ENCODE data around the gene PRRX2.
A peak's percentile ranks its signal among the peaks of the same experiment; 100 is the strongest.

Gene PRRX2

DNA sequence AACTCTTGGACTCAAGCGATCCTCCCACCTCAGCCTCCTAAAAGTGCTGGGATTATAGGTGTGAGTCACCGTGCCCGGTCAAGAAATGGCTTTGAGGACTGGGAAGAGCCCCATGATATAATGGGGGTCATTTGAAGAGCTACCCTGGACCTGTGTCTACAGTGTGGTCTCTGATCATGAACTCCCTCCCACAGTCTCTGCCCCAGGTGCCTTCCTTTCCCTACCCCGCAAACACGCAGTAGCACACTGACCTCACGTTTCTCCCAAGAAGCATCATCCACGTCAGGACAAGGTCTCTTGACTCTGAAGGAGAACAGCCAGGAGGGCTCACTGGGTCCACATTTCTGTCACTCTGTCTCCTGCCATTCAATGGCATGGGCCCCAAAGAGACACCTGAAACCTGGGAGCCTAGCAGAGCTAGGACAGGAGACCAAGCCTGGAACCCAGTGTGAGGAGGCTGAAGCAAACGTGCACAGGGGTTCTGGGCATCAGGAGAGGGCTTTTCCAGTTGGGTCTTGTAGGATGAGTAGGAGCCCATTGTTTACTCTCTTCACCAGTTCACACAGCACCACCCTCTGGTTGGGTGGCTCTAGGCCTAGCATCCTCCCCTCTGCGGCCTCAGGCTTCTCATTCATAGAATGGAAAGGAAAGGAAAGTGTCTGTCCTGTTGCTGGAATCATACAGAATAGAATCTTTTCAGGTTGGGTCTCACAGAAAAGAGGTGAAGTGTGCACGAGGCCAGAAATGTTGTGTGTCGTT, 23.0 kb downstream of the PRRX2 start:
- no peak overlapping the region for H3K9ac ChIP-seq (ENCODE audit: low read depth, low read length)
- no peaks in the 10 kb centered on the region for H3K9me3 ChIP-seq (ENCODE audit: insufficient read depth, low read depth, low read length)
- no peaks in the 10 kb centered on the region for H3K36me3 ChIP-seq (ENCODE audit: insufficient read depth, low read depth, low read length)
- no peak overlapping the region for H3K27ac ChIP-seq (ENCODE audit: low read length)
- H3K4me1 ChIP-seq (ENCODE audit: insufficient read depth, low read length), result no peaks in the 10 kb centered on the region
- H3K27me3 ChIP-seq (ENCODE audit: insufficient read depth, low read length), result no peaks in the 10 kb centered on the region
- no peak overlapping the region for H3K4me3 ChIP-seq (ENCODE audit: low read length)

GRCh38 chr9:129692534-129692933, 27.1 kb downstream of the PRRX2 start:
- Histone ChIP-seq H3K9ac (ENCODE audit: low read depth, low read length) (no peak overlapping the region), H3K36me3 (ENCODE audit: insufficient read depth, low read depth, low read length) (no peaks in the 10 kb centered on the region), H3K4me1 (ENCODE audit: insufficient read depth, low read length) (no peaks in the 10 kb centered on the region), H3K4me3 (ENCODE audit: low read length) (no peak overlapping the region), H3K9me3 (ENCODE audit: insufficient read depth, low read depth, low read length) (no peaks in the 10 kb centered on the region), H3K27ac (ENCODE audit: low read length) (no peak overlapping the region), H3K27me3 (ENCODE audit: insufficient read depth, low read length) (peaks cover 19% of the 10 kb centered on the region)

DNA sequence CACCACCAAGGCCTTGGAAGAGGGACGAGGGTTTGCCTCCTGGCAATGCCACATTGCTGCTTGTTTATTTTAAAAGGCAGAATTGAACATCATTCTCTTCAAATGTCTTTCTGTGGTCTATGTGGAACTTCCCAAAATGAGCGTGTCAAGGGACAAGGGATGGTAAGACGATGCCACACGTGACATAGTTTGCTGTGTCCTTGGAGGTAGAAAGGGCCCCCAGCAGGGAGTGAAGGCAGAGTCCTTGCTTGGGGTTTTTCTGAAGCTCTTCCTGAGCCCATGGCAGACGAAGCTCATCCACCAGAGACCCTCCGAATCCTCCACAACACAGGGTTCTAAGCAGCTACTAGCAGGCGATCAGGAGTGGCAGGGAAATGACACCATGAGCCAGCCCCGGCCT, 28.3 kb downstream of the PRRX2 start:
- H3K4me1 ChIP-seq (ENCODE audit: insufficient read depth, low read length), result no peaks in the 10 kb centered on the region

GRCh38 chr9:129694243-129694646, 28.8 kb downstream of the PRRX2 start:
- no peaks in the 10 kb centered on the region for H3K9me3 ChIP-seq (ENCODE audit: insufficient read depth, low read depth, low read length)
- no peaks in the 10 kb centered on the region for H3K36me3 ChIP-seq (ENCODE audit: insufficient read depth, low read depth, low read length)
- no peak overlapping the region for H3K27ac ChIP-seq (ENCODE audit: low read length)
- H3K4me3 ChIP-seq (ENCODE audit: low read length), result no peak overlapping the region
- peaks cover 25% of the 10 kb centered on the region for H3K27me3 ChIP-seq (ENCODE audit: insufficient read depth, low read length)
- H3K9ac ChIP-seq (ENCODE audit: low read depth, low read length), result no peak overlapping the region
- H3K4me1 ChIP-seq (ENCODE audit: insufficient read depth, low read length), result no peaks in the 10 kb centered on the region

More for the DNA sequence above, 28.3 kb downstream of the PRRX2 start:
- no peaks in the 10 kb centered on the region for H3K9me3 ChIP-seq (ENCODE audit: insufficient read depth, low read depth, low read length)
- H3K27me3 ChIP-seq (ENCODE audit: insufficient read depth, low read length), result peaks cover 25% of the 10 kb centered on the region
- H3K27ac ChIP-seq (ENCODE audit: low read length), result no peak overlapping the region
- H3K36me3 ChIP-seq (ENCODE audit: insufficient read depth, low read depth, low read length), result no peaks in the 10 kb centered on the region
- H3K4me3 ChIP-seq (ENCODE audit: low read length), result no peak overlapping the region
- H3K9ac ChIP-seq (ENCODE audit: low read depth, low read length), result no peak overlapping the region

- H3K4me3 ChIP-seq (ENCODE audit: low read length), result no peak overlapping the region
- no peaks in the 10 kb centered on the region for H3K36me3 ChIP-seq (ENCODE audit: insufficient read depth, low read depth, low read length)
- H3K9ac ChIP-seq (ENCODE audit: low read depth, low read length), result no peak overlapping the region
- H3K27me3 ChIP-seq (ENCODE audit: insufficient read depth, low read length), result peaks cover 25% of the 10 kb centered on the region
- H3K4me1 ChIP-seq (ENCODE audit: insufficient read depth, low read length), result no peaks in the 10 kb centered on the region
- H3K27ac ChIP-seq (ENCODE audit: low read length), result no peak overlapping the region
- no peaks in the 10 kb centered on the region for H3K9me3 ChIP-seq (ENCODE audit: insufficient read depth, low read depth, low read length)
Observed at GRCh38 chr9:129695870-129696269, 30.4 kb downstream of the PRRX2 start.

DNA sequence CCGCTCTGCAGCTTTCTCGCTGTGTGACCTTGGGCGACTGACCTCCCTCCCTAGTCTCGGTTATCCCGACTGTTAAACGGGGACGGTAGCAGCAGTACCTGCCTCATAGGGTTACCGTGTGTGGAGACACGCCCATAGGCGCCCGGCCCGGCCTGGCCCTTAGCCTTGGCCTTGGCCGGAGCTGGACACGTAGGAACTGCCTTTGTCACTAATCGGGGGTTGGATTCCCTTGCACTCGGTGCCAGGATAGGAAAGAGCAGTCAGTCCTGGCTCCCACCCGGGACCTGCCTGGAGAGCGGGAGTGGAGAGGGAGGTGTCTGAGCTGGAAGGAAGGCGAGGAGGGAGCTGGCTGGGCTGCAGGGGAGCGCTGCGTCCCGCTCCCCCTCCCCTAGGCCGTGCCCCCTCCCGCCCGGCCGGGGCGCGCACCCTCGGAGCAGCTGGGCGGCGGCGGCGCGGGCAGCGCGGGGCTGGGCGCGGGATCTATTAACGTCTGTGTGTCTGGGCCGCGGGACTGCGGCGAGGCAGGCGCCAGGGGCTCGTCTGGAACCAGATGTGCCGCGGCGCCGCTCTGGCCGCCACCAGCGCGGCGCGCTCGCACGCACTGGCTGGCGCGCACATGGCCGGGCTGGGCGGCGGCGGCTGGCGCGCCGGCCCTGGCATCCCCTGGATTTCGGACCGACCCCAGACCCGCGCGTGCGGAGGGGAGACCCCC, 31.7 kb downstream of the PRRX2 start:
- Histone ChIP-seq H3K36me3 (ENCODE audit: insufficient read depth, low read depth, low read length) (no peaks in the 10 kb centered on the region), H3K9ac (ENCODE audit: low read depth, low read length) (peak overlapping the region; percentile 75; the same call in 1 of the 2 replicates), H3K27ac (ENCODE audit: low read length) (no peak overlapping the region), H3K9me3 (ENCODE audit: insufficient read depth, low read depth, low read length) (no peaks in the 10 kb centered on the region), H3K27me3 (ENCODE audit: insufficient read depth, low read length) (peaks cover 25% of the 10 kb centered on the region), H3K4me3 (ENCODE audit: low read length) (peak overlapping the region; percentile 75), H3K4me1 (ENCODE audit: insufficient read depth, low read length) (no peaks in the 10 kb centered on the region)

DNA sequence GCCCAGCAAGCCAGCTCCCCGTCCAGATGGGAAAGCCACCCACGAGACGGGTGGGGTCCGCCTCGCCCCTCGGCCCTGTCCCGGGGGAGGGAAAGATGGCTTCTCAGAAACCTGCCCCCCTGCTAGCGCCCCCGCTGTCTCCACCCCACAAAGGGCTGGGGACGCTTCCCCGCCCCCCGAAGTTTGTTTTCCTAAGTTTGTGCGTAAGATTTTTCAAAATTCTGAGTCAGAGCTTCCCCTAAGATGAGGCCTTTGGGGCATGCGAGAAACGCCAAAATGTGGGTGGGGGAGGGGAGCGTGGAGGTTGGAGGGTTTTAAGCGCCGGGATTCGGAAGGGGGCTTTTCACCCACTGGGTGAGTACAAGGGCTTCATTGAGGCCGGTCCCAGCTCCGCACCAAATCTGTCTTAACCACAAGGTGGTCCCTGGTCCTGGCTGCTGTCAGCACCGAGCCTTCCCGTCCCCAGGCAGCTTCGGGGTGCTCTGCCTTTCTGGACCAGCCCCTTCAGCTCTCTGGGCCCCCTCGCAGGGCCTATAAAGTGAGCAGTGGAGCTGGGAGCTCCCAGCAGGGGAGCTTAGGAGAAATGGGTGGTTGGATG, 32.3 kb downstream of the PRRX2 start:
- no peaks in the 10 kb centered on the region for H3K9me3 ChIP-seq (ENCODE audit: insufficient read depth, low read depth, low read length)
- H3K27me3 ChIP-seq (ENCODE audit: insufficient read depth, low read length), result peaks cover 25% of the 10 kb centered on the region
- H3K36me3 ChIP-seq (ENCODE audit: insufficient read depth, low read depth, low read length), result no peaks in the 10 kb centered on the region
- no peaks in the 10 kb centered on the region for H3K4me1 ChIP-seq (ENCODE audit: insufficient read depth, low read length)
- no peak overlapping the region for H3K27ac ChIP-seq (ENCODE audit: low read length)
- peak overlapping the region; percentile 75; the same call in 1 of the 2 replicates for H3K4me3 ChIP-seq (ENCODE audit: low read length)
- peak overlapping the region; percentile 75 for H3K9ac ChIP-seq (ENCODE audit: low read depth, low read length)

DNA sequence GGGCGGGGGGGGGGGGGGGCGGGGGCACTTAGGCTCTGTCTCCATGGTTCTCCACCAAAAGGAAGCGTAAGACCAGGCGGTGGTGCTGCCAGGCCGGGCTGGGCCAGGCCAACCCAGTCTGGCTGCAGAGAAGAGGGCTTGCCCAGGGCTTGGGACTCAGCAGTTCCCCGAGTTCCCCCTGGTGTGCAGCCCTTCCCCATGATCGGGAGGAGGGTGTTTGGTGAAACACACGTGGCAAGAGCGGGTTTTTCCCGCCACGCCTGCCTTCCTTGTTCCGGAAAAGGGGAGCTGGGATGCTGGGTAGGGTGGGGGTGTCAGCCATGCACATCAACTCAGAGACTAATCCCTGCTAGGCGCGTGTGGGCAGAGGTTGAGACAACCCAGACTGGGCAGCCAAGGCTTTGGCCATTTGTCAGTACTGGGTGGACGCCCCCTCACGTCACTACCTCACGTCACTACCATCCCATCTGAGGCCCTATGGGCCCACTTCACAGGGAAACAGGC, 32.9 kb downstream of the PRRX2 start:
- no peak overlapping the region for H3K9ac ChIP-seq (ENCODE audit: low read depth, low read length)
- H3K27me3 ChIP-seq (ENCODE audit: insufficient read depth, low read length), result peaks cover 25% of the 10 kb centered on the region
- no peaks in the 10 kb centered on the region for H3K4me1 ChIP-seq (ENCODE audit: insufficient read depth, low read length)

GRCh38 chr9:129701054-129701453, 35.6 kb downstream of the PRRX2 start:
- Histone ChIP-seq H3K27me3 (ENCODE audit: insufficient read depth, low read length) (peaks cover 18% of the 10 kb centered on the region), H3K36me3 (ENCODE audit: insufficient read depth, low read depth, low read length) (no peaks in the 10 kb centered on the region), H3K4me1 (ENCODE audit: insufficient read depth, low read length) (no peaks in the 10 kb centered on the region), H3K27ac (ENCODE audit: low read length) (no peak overlapping the region), H3K4me3 (ENCODE audit: low read length) (no peak overlapping the region), H3K9me3 (ENCODE audit: insufficient read depth, low read depth, low read length) (no peaks in the 10 kb centered on the region), H3K9ac (ENCODE audit: low read depth, low read length) (no peak overlapping the region)

More for the DNA sequence above, 32.9 kb downstream of the PRRX2 start:
- H3K27ac ChIP-seq (ENCODE audit: low read length), result no peak overlapping the region
- H3K4me3 ChIP-seq (ENCODE audit: low read length), result no peak overlapping the region
- H3K9me3 ChIP-seq (ENCODE audit: insufficient read depth, low read depth, low read length), result no peaks in the 10 kb centered on the region
- H3K36me3 ChIP-seq (ENCODE audit: insufficient read depth, low read depth, low read length), result no peaks in the 10 kb centered on the region

GRCh38 chr9:129701549-129701948, 36.1 kb downstream of the PRRX2 start:
- H3K9ac ChIP-seq (ENCODE audit: low read depth, low read length), result no peak overlapping the region
- H3K4me1 ChIP-seq (ENCODE audit: insufficient read depth, low read length), result no peaks in the 10 kb centered on the region
- H3K27me3 ChIP-seq (ENCODE audit: insufficient read depth, low read length), result peaks cover 13% of the 10 kb centered on the region

GRCh38 chr9:129702589-129703520, 37.4 kb downstream of the PRRX2 start:
- Histone ChIP-seq H3K9ac (ENCODE audit: low read depth, low read length) (no peak overlapping the region), H3K4me1 (ENCODE audit: insufficient read depth, low read length) (no peaks in the 10 kb centered on the region), H3K9me3 (ENCODE audit: insufficient read depth, low read depth, low read length) (no peaks in the 10 kb centered on the region), H3K27me3 (ENCODE audit: insufficient read depth, low read length) (peaks cover 7% of the 10 kb centered on the region; the same call in 1 of the 2 replicates), H3K27ac (ENCODE audit: low read length) (no peak overlapping the region), H3K36me3 (ENCODE audit: insufficient read depth, low read depth, low read length) (no peaks in the 10 kb centered on the region), H3K4me3 (ENCODE audit: low read length) (no peak overlapping the region)

More at GRCh38 chr9:129701549-129701948, 36.1 kb downstream of the PRRX2 start:
- no peaks in the 10 kb centered on the region for H3K36me3 ChIP-seq (ENCODE audit: insufficient read depth, low read depth, low read length)
- H3K27ac ChIP-seq (ENCODE audit: low read length), result no peak overlapping the region
- H3K4me3 ChIP-seq (ENCODE audit: low read length), result no peak overlapping the region
- H3K9me3 ChIP-seq (ENCODE audit: insufficient read depth, low read depth, low read length), result no peaks in the 10 kb centered on the region

Measured in iPS-20b (cell line).